ENCODE measurements around the gene EXOC2. TPM values are rescaled to one million over a fixed set of nuclear protein-coding genes. Genes with fewer than 3 reads are reported as not detected.
"Not testable (repeated sequence)": the region's sequence is repeated elsewhere in the genome, so short reads cannot be mapped to it uniquely, and the experiment has no call there.

EXOC2 gene
- total RNA-seq, 1 experiment from 2014 or later = 39.0 TPM

DNA sequence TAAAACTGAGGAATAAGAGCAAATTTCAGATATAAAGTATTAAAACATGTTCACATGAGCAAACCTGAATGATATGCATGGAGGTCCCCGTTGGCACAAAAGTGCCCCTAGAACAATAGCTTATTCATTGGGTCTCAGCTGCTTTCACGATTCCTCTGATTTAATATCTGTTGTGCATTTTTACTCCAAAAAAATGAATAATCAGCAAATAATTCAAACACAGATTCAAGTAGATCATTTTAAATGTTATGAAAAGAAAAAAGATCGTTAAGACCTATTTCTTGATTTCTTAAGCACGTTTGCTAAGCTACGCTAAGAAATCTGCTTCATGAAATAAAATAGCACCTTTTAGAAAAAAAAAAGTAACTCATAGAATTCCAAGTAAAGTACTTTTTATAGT lies 57.7 kb downstream of the EXOC2 start:
- DNase-seq (ENCODE audit: low spot score) = no peak

DNA sequence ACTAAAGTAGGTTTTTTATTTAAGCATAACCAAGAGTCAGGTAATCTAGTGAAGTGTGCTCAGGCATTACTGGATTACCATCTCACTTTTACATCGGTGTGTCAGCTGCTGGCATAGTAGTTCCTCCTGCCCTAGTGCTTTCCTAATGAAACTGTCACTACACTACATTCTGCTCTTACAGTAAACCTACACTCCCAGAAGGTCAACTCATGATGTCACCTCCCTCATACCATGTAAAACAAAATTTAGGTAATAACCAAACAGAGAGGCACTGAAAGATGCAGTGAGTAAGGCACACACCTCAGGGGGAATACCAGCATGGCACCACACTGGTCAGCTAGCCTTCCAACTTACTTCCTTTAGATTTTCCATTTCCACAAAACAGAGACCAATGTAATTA lies 59.3 kb downstream of the EXOC2 start:
- no peak for DNase-seq (ENCODE audit: low spot score)

DNA sequence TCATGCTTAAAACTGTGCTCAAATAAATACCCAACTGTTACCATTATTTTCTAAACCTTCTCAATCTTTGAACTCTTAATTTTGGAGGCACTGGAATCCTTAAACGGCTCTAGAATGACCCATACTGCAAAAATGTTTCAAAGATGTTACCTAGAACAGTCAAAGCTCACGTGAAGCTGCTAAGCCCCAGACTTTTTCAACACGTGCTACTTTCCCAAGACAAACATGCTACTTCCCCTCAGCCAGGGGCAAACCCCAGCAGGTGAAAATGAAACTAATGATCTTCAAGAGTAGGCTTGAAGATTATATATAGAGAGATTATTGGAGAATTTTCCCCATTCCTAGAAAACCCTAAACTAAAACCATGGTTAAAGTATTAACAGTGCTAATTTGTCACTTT lies 64.2 kb downstream of the EXOC2 start:
- no peak for DNase-seq (ENCODE audit: low spot score)

DNA sequence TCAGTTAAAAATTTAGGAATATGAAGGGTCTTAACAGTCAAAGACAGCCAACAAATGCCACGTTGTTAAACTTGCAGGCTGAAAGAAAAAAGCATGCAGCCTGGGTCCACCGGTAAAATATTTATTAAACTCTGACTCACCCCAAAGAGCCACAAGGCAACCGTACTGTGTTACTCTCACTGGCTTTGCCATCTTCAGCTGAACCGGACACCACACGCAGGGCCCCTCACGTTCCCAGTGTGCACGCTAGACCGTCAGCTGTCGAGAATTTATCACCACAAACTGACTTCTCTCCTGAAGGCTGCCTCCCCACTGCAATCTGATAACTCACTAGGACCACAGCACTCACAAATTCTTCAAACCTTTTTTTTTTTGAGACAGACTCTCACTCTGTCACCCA lies 66.7 kb downstream of the EXOC2 start:
- no peak for DNase-seq (ENCODE audit: low spot score)

DNA sequence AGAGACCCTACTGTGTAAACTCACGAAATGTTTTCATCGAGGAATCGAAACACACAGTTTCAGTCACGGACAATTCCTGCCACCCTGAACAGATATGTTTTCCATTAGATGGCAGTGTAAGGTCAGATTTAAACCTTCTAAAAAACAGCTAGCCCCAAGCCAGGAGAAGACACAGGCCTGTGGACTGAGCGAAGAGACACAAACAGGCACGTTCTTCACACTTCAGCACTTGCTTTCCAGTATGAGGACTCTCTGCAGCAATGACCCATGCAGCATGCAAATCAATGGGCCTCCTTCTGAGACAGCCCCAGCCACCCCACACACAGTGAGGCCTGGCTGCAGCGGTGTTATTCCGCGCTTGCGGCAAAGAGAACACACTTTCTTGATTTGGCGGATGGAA lies 68.0 kb downstream of the EXOC2 start:
- DNase-seq (ENCODE audit: low spot score) = no peak

DNA sequence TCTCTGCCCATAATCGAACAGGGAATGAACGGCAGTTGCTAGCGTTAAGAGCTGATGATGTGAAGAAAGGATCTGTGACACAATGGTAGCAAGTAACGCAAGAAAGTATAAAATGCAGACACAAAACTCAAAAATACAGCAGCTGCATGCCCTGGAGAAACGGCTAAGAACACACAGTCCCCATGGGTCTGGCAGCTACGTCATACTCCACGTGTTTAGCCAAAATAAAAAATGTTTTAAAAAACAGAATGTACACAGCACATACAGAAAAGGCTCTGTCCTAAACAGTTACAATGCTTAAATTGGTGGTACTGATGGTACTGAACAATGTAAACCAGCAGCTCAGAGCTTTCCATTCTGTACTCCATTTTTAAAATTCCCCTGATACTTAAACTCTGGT lies 70.5 kb downstream of the EXOC2 start:
- no peak for DNase-seq (ENCODE audit: low spot score)

DNA sequence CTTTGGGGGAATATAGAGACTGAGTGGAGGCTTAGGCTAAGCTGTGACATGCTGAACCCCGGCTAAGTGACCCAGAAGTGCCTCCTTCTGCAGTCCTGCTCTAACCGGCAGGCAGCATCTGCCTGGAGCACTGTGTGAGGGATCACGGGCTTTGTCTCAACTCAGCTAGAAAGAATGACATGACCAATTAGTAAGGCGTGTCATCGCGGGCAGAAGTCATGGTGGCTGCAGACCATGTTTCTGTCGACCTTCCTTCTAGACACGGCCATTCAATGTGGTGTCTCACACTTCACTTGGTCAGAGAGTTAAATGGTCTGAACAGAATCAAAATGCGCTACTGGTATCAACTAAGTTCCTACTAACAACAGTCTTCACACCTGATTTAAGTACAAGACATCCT lies 71.0 kb downstream of the EXOC2 start:
- no peak for DNase-seq (ENCODE audit: low spot score)

DNA sequence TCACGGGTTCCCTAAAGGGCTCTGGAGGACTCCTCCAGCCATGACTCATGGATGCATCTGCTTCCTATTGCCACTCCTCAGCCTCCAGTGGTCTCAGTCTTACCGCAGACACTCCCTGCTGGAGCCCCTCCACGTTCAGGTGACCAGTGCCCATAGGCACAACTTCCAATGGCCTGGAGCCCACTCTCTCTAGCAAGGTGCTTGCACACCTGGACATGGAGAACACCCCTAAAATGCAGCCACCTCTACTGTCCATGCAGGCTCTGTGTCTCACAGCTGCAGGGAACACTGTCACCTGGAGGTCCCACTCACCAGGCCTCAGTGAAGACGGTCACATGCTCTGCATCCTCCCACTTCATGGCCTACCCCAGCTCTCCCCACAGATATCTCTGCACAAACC lies 72.0 kb downstream of the EXOC2 start:
- DNase-seq (ENCODE audit: low spot score) = no peak

DNA sequence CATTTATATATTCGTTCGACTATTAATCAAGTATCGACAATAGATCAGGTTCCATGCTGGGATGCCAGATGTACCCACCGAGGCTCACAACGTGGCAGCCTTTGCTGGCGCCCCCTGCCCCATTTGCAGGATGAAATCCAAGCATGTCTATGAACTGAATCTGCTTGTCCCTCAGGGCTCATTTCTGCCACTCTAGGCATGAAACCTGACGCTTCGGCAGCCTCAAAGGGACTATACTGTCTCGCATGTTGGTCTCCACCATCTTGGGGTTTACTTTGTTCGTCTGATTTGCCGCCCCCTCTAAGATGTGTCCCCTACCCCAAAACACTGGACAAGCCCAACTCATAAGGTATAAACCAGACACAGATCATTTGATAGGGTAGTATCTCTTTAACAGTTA lies 72.8 kb downstream of the EXOC2 start:
- no peak for DNase-seq (ENCODE audit: low spot score)

DNA sequence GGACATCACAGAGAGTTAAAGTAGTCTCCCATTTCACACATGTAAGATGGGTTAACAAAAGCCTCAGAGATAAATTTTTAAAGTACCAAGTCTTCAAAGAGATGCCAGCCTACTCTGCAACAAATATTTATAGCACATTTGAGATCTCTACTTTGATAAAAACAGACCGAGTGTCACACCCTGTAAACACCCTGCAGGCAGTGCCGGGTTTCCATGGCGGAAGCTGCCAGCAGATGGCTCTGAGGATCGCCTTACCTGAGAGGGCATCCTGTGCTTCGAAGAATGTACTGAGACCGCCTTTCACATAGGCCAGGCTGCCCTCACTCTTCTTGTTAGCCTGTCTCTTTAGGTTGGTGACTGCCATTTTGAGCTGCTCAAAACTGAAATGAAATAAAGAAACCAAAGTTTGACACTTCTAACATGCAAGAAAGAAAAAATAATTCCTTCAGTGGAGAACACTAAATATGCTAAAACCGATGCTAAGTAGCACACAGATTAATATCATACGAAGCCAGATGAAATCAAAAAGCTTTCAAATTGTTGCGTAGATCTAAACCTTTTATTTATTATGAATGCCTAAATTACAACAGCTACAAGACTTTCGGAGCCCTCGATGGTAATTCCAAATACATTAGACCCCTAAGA lies 75.4 kb downstream of the EXOC2 start:
- no peak for DNase-seq (ENCODE audit: low spot score)

DNA sequence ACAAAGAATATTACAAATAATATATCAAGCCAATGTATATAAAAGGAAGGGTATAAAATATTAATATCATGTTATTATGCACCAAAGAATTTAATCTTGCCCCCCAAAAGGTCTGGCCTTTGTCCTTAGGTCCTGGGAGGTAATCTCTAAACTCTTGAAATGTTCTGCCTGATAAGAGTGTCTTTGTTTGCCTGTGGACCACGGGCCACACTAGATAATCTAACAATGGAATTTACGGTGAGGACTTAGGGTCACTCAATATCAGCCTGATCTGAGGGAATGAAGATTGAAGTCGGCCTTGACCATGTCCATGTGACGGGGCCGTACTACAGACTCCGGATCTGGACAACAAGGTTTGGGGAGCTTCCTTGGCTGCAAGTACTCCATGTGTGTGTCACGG lies 79.0 kb downstream of the EXOC2 start:
- no peak for DNase-seq (ENCODE audit: low spot score)

DNA sequence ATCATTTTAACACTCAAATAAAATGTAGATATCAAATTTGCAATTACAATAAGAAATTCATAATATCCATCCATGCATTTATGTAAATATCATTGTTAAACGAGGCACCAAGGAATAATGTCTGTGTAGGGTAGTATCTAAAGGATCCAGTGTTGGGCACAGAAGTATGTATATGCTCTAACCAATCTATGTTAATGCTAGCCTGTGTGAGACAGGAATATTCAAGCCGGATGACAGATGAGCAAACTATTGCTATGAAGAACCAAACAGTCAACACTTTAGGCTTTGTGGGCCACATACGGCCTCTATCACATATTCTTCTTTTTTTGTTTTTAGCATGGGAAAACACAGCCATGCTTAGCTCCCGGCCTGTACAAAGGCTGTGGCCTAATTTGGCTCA lies 81.0 kb downstream of the EXOC2 start:
- no peak for DNase-seq (ENCODE audit: low spot score)

DNA sequence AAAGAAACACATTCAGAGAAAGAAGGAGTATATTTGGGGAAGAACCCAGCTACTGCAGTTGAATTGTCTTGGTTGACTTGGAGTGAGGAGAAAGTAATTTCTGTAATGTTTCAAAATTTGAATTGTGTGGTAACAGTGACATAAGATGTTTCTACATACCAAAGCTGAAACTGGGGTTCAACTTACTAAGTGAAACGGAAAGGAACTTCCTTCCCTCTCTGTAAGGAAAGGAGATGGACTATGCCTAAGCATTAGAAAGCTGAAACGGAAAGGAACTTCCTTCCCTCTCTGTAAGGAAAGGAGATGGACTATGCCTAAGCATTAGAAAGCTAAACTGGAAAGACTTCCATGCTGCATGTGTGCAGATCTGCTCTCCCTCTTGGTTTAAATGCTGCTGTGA lies 82.1 kb downstream of the EXOC2 start:
- DNase-seq (ENCODE audit: low spot score) = no peak

DNA sequence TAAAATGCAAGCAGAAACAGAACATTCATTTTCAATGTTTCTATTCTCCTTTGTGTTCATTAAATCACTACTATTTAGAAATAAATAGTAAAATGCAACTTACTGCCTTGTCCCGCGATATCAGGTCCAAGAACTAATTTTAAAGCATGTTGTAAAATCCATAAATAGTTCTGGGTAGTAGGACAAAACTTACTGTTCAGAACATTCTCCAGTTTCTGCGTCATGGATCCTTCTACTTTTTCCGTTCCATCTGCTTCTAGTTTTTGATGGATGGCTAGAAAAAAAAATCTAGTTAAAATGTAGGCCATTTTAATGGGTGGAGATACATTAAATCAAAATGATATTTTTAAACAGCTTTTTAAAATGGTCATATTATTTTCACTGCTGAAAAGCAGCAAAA lies 83.0 kb downstream of the EXOC2 start:
- no peak for DNase-seq (ENCODE audit: low spot score)

DNA sequence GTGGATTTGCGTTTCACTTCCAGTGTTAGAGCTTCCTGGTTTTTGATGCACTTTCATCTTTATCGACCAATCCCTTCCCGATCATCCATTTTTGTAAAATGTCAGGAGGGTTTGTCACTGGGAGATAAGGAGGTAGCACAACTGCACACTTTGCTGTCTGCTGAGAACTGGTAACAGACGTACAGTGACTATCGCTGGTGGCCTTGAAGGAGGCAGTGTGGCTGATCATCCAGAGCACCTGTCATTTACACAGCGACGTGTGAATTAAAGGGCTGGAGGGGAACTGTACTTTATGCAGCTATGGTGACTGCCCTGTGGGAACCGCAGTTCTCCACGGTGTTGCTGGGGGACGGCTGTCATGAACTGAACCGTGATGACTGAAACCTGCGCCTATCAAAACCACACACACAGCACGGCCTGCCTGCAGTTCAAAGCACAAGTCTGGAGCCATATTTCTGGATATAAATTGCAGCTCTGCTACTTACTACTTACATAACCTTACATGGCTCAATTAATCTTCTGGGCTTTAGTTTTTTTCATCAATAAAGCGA lies 86.0 kb downstream of the EXOC2 start:
- DNase-seq (ENCODE audit: low spot score) = no peak

DNA sequence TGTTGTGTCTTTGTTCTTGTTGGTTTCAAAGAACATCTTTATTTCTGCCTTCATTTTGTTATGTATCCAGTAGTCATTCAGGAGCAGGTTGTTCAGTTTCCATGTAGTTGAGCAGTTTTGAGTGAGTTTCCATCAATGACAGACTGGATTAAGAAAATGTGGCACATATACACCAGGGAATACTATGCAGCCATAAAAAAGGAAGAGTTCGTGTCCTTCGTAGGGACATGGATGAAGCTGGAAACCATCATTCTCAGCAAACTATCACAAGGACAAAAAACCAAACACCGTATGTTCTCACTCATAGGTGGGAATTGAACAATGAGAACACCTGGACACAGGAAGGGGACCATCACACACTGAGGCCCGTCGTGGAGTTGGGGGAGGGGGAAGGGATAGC lies 87.0 kb downstream of the EXOC2 start:
- DNase-seq (ENCODE audit: low spot score) = not testable (repeated sequence)

DNA sequence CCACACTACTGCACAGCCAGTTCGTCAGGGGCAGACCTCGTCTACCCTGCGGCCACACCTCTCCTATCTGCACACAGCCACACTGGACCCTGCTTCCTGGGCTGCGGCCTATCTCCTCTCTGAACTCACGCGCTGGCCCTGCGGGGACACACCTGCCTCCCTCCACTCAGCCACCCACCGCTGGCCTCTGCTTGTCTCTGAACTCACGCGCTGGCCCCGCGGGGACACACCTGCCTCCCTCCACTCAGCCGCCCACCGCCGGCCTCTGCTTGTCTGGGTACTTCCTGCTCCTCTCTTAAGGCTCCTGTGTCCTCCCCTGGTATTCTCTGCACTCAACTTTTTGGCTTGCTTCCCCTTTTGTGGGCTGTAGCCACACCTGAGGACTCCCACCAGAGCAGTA lies 88.4 kb downstream of the EXOC2 start:
- DNase-seq (ENCODE audit: low spot score) = no peak

DNA sequence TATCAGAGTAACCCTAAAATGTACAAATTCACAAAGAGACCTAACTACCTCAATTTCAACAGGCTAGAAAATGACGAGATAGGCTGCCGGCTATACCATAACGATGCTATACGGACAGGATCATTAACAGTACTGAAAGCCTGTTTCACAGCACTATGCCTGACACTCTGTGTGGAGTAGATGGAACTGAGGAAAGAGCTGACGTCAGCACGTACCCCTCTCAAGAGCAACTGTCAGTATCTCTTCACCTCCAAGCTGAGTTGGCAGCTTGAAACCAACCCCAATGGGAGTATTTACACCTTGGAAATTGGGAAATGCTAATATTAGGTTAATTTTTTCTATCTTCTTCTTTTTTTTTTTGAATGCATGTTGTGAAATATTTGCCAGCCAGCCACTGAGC lies 89.7 kb downstream of the EXOC2 start:
- no peak for DNase-seq (ENCODE audit: low spot score)

DNA sequence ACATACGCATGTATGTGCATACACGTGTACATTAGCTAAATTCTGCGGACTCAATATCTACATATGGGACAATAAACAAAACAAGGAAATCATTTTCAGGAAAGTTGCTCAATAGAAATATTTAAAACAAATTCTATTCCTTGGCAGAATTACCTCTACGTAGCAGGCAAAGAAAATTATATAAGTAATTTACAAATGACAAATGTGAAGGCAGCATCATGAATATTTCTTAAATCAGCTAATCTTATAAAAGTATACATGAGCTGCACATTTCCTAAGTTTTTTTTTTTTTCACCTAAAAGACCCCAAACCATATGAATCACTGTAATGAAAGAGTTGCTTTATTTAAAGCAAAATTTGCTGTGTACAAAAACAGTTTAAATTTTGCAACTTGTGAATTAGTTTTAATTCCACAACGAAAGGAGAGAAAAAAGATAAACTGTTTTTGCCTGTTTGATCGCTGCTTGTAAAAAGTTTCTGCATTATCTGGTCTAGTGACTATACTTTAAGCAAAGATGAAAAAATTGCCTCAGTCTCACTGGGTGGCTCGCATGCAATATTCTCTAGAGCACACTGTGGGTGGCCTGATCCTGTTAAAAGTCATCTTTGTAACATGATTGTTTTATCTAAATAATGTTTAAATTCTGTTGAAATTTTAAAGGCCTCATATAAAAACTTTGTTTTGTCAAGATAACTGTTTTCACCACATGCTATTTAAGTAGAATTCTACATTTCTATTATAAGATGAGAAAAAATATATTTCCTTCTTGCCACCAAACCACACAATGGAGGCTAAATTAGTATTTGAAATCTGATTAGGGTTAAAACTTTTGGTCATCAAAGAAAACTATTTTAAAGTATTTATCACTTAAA lies 93.1 kb downstream of the EXOC2 start:
- DNase-seq (ENCODE audit: low spot score) = no peak

DNA sequence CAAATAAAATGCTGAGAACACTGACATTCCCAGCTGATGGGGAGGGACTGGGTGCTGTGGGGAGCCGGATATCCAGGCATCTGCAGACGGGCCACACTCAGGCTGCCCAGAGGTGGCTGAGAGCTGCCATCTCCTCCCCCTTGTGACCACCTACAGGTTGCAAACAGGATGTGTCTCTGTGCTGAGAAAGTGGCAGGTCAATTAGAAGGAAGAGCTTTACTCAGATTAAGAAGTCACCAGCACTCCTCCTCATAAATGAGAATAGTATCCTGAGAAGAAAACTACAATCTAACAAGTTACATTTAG lies 99.1 kb downstream of the EXOC2 start:
- DNase-seq (ENCODE audit: low spot score) = no peak

DNA sequence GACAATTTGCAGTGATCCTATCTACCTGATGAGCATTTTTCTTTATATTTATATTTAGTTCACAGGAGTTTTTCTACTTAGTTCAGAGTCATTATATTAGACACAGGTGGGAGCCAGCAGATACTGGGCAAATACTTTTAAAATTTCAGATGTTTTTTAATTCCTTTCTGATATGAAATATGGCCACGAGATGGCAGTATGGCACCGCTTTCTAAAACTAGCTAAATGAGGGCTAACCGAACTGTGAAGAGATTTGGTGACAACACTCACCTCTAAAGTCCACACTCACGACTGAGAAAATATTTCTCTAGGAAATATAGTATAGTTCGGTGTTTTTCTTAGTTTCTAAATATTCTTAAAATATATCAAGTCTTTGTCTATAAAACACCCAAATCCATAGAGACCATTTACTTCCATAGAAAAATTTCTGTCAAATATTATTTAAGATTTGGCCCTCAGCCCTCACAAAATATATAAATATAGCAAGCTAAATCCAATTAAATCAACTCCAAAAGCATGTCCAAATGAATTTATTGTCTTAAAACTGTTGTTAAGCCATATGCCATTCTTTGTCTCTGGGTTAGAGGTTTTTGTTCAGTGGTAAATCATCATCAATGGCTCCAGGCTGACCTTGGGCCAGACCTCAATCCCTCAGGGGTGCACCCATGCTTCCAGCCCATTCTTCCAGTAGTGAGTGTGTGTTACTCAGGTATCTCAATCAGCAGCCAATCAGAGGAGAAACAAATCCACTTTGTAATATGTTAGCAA lies 99.6 kb downstream of the EXOC2 start:
- peak; percentile 46 for DNase-seq (ENCODE audit: low spot score)

DNA sequence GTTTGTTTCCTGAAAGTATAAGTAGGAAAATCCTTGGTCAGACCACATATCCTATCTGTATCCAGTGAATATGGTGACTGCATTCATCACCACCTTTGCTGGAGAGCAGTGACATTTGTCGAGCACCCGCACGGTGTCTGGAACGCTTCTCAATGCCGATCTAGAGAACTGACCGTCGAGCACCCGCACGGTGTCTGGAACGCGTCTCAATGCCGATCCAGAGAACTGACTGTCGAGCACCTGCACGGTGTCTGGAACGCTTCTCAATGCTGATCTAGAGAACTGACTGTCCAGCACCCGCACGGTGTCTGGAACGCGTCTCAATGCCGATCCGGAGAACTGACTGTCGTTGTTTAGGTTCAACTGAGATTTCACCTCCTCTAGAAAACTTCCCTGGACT lies 103.8 kb downstream of the EXOC2 start:
- no peak for DNase-seq (ENCODE audit: low spot score)

DNA sequence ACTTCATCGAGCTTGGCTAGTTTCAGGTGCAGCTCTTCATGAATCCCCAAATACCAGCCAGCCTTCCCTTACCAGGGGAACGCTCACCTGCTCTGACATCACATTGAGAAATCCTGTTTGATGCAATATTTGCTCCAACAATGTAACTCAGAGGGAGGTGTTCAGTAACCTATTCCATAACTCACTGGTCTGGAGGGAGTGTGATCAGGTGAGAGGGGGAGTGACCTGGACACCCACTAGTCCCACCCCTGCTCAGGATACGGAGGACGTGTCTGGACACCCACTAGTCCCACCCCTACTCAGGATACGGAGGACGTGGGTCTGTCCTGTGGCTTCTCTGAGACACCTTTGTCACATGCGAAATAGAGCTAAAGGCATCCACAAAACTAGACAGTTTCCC lies 106.4 kb downstream of the EXOC2 start:
- DNase-seq (ENCODE audit: low spot score) = no peak
